Measurements from ENCODE around the gene AMOTL2.

AMOTL2 gene

GRCh38 chr3:134330883-134331810 is 43.1 kb downstream of the AMOTL2 start:
- DNase-seq, result no peak

- DNase-seq, result no peak
Observed at GRCh38 chr3:134328846-134329245, 45.4 kb downstream of the AMOTL2 start.

DNA sequence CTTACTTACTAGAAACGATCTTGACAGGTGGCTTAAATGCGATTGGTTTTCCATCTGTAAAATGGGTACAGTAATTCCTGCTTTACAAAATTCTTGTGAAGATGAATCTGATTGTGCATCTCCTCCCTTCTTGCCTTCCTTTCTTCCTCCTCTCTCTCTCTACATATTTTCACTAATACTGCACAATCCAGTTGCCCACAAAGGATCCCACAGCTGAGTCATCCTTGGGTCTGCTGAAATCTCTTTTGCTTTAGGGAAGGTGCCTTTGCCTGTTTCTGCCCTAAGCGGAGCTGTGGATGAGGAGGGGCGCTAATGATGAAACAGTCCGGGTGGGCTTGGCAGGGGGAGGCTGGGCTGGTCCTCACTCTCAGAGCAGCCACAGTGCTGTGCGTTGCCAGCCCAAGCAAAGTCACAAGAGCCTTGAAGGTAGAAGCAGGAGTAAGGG is 46.1 kb downstream of the AMOTL2 start:
- no peak for DNase-seq

- no peak for DNase-seq
Observed at GRCh38 chr3:134327594-134327975, 46.7 kb downstream of the AMOTL2 start.

GRCh38 chr3:134326760-134327593 is 47.3 kb downstream of the AMOTL2 start:
- no peak for DNase-seq

DNA sequence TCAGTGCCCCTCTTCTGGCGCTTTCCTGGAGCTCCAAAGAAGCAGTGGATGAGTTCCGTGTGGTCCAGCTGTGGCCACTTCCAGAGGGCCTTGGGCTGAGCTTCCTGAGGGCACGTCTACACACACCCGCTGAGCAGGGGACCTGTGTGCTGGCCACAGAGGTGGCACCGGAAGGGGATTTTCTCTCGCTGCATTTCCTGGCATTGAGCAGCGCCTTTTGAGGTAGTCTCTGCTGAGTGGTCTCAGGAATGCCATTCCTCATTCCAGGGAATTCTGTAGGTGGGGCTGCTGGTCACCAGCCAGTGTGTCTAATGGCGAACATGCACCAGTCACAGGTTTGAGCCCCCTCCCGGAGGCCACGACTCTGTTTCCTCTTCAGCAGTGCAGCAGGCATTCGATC is 48.1 kb downstream of the AMOTL2 start:
- DNase-seq, result no peak

- no peak for DNase-seq
Observed at GRCh38 chr3:134325706-134326105, 48.5 kb downstream of the AMOTL2 start.

DNA sequence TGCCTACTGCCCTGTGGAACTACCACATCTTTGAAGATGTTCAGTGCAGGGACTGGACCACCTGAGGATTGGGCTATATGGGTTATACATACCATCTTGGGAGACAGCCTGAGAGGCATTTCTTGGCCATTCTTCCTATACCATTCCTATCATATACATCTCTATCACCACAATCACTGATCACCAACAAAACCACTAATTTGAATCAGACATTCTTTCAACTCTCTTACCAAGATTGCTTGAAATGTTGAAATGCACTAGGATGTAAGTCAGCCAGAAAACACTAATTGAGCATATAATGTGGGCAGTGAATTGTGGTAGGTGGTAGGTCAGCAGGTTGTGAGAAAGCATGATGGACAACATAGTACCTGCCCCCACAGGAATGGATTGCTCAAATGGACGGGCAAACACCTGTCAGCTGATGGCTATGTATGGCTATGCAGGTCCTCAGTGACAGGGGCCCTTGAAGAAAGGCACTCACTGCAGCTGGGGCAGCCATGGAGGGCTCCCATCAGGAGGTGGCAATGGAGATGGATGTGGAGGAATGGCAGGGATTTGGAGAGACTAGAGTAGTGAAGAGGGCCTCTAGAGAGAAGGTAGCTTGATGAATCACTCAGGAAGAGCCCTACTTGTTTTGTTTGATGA is 49.1 kb downstream of the AMOTL2 start:
- DNase-seq, result no peak

- DNase-seq, result no peak
Observed at GRCh38 chr3:134323966-134324962, 50.0 kb downstream of the AMOTL2 start.

GRCh38 chr3:134322286-134322685 is 52.0 kb downstream of the AMOTL2 start:
- no peak for DNase-seq

GRCh38 chr3:134320749-134321148 is 53.5 kb downstream of the AMOTL2 start:
- DNase-seq, result no peak

- no peak for DNase-seq
Observed at GRCh38 chr3:134319931-134320330, 54.3 kb downstream of the AMOTL2 start.

DNA sequence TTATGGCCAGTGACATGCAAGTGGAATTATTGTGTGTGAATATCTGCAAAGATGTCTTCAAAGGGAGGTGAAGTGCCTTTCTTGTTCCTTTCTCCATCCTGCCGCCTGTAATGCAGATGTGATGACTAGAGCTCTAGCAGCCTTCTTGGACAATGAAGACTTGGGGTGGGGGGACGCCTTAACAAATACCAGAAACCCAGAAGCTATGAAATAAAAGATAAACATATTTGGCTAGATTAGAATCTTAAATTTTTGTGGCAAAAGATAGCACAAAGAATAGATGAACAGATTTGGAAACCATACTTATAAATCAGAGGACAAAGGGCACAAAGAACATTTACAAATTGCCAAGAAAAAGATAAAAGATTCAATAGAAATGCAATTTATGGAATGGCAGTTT is 56.1 kb downstream of the AMOTL2 start:
- no peak for DNase-seq

- DNase-seq, result no peak
Observed at GRCh38 chr3:134317106-134317947, 56.9 kb downstream of the AMOTL2 start.

- no peak for DNase-seq
Observed at GRCh38 chr3:134315286-134316106, 58.8 kb downstream of the AMOTL2 start.

DNA sequence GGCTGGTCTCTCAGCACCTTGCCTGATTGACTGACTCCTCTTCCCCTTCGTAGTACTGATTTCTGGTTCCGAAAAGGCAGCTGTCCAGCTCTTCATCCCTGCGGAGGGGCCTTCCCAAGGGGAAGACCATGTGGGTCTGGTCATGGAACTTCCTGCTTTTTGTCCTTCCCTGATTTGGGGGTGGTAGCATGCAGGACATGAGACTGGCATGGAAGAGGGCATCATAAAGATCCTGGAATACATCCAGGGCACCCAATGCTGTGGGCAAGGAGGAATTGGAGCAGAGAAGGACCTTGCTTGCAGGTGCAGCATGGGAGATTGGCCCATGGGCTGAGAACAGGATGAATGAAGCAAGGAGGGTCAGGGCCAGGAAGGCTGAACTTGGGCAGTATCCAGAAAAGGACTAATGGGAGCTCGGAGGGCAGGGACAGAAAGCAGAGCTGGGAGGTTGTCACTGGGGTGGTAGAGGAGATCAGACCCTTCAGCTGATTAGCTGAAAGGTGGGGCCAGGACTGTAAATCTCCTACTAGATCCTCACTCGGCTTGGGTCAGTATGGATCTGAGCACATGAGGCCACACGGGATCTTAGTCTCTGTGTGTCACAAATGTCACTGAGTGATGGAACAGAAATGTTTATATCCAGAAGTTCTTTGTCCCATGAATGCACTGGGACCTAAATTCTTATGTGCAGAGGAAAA is 59.5 kb downstream of the AMOTL2 start:
- no peak for DNase-seq

GRCh38 chr3:134313847-134314587 is 60.2 kb downstream of the AMOTL2 start:
- DNase-seq, result no peak
